Ishikawa (cell line): ENCODE data around the gene AGAP1.

Experiments
- CEBPB ChIP-seq: IDR thresholded peaks from 2 replicates; pipeline ENCODE4 v1.6.1; 2012
- CREB1 ChIP-seq: IDR thresholded peaks from 2 replicates; pipeline ENCODE4 v1.6.1; 2012; ENCODE audit warnings: low read depth
- EGR1 ChIP-seq: IDR thresholded peaks from 2 replicates; pipeline ENCODE4 v1.6.1; 2012
- EP300 ChIP-seq: IDR thresholded peaks from 2 replicates; pipeline ENCODE4 v1.6.1; 2012; ENCODE audit warnings: borderline replicate concordance
- FOXM1 ChIP-seq: IDR thresholded peaks from 2 replicates; pipeline ENCODE4 v1.6.1; 2012; ENCODE audit warnings: low read depth, borderline replicate concordance
- NFIC ChIP-seq: IDR thresholded peaks from 2 replicates; pipeline ENCODE4 v1.6.1; 2012
- RAD21 ChIP-seq: IDR thresholded peaks from 2 replicates; pipeline ENCODE4 v1.6.1; 2012; ENCODE audit warnings: low read depth
- REST ChIP-seq: IDR thresholded peaks from 2 replicates; pipeline ENCODE4 v1.6.1; 2012; ENCODE audit warnings: low read depth, mild to moderate bottlenecking
- TAF1 ChIP-seq: IDR thresholded peaks from 2 replicates; pipeline ENCODE4 v1.6.1; 2012; ENCODE audit warnings: low read depth, mild to moderate bottlenecking
- TCF12 ChIP-seq: IDR thresholded peaks from 2 replicates; pipeline ENCODE4 v1.6.1; 2012; ENCODE audit warnings: low read depth
- TEAD4 ChIP-seq: IDR thresholded peaks from 2 replicates; pipeline ENCODE4 v1.6.1; 2012
- YY1 ChIP-seq: IDR thresholded peaks from 2 replicates; pipeline ENCODE4 v1.6.1; 2012; ENCODE audit warnings: low read depth
- ZBTB7A ChIP-seq: IDR thresholded peaks from 2 replicates; pipeline ENCODE4 v1.6.1; 2012; ENCODE audit warnings: low read depth
- TF ChIP-seq, protein P1 (sequence below): IDR thresholded peaks from 2 replicates; pipeline ENCODE4 v1.6.1; 2012
- TF ChIP-seq, protein P2 (sequence below): IDR thresholded peaks from 2 replicates; pipeline ENCODE4 v1.6.1; 2012

The AGAP1 gene

GRCh38 chr2:235460548-235461047, 33.2 kb upstream of the AGAP1 start:
- no peak for TF ChIP-seq YY1
- no peak for TF ChIP-seq EGR1
- TF ChIP-seq TEAD4 = no peak
- no peak for TF ChIP-seq TCF12
- no peak for TF ChIP-seq FOXM1
- TF ChIP-seq ZBTB7A = no peak
- TF ChIP-seq TAF1 = no peak
- TF ChIP-seq, protein P1, sequence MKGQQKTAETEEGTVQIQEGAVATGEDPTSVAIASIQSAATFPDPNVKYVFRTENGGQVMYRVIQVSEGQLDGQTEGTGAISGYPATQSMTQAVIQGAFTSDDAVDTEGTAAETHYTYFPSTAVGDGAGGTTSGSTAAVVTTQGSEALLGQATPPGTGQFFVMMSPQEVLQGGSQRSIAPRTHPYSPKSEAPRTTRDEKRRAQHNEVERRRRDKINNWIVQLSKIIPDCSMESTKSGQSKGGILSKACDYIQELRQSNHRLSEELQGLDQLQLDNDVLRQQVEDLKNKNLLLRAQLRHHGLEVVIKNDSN = no peak
- no peak for TF ChIP-seq CREB1
- TF ChIP-seq REST = no peak
- TF ChIP-seq CEBPB = no peak
- TF ChIP-seq, protein P2, sequence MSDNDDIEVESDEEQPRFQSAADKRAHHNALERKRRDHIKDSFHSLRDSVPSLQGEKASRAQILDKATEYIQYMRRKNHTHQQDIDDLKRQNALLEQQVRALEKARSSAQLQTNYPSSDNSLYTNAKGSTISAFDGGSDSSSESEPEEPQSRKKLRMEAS = no peak

DNA sequence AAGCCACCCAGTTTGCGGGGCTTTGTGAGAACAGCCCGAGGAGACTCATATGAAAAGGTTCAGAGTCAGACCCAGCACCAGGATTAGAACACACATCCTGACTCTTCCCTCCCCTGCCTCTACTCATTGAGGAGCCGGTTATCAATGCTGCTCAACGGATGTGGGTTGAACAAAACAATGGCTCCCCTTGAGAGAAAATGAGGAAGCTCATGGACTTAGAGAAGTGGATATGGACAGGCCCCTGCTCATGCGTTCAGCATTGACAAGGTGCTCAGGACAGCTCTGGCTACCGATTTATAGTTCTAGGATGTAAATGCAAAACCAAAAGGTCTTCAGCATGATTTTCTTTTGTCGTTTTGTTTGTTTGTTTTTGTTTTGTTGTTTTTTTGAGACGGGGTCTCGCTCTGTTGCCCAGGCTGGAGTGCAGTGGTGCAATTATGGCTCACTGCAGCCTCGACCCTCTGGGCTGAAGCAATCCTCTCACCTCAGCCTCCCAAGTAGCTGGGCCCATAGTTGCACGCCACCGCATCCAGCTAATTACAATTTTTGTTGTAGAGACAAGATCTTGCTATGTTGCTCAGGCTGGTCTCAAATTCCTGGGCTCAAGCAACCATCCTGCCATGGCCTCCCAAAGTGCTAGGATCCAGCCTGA, 32.0 kb upstream of the AGAP1 start:
- TF ChIP-seq CEBPB (no peak), ZBTB7A (no peak), EP300 (no peak)
- TF ChIP-seq, protein P1 = no peak

DNA sequence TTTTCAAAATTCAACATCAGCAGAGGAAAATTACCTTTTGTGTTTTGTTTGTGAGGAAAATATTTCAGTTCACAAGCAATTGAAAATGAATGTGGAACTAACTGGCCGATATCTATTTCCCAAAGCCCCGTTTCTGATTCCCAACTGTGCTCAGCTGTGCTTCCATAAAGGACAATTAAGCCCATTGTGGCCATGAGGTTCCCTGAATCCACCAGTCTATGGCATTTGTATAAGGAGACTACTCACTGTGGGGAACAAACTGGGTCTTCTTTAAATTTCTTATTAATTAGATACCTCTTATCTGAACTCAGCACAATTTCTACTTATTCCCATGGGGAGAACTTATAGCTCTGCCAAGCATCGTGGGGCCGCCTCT, 31.4 kb upstream of the AGAP1 start:
- TF ChIP-seq YY1 (no peak), FOXM1 (no peak), ZBTB7A (no peak), CEBPB (no peak)

DNA sequence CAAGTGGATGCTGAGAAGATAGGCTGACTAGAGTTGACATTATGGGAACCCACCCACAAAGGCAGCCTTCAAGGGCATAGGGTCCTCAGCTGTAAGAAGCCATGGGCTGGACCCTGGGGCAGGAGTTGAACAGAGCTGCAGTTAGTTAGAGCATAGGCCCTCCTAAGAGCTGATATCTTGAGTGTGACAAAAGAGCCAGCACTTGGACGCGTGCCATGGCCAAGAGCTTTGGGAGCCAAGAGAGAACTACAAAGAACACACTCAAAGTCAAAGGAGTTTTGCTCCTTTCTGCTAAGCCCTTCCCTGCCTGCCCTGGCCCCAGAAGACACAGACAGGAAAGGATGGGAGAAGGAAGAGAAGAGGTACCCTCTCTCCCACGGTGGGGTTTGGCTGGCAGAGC, 29.9 kb upstream of the AGAP1 start:
- TF ChIP-seq EP300 (no peak), REST (no peak), TAF1 (no peak), CEBPB (no peak), RAD21 (no peak), NFIC (no peak), CREB1 (no peak), TEAD4 (no peak)
- TF ChIP-seq, protein P1 = no peak

- no peak for TF ChIP-seq FOXM1
- TF ChIP-seq, protein P2 = no peak
- TF ChIP-seq TCF12 = no peak
- no peak for TF ChIP-seq NFIC
Measured at GRCh38 chr2:235467588-235467987, 26.3 kb upstream of the AGAP1 start.

- TF ChIP-seq RAD21 = no peak
- no peak for TF ChIP-seq NFIC
- TF ChIP-seq REST = no peak
- TF ChIP-seq TCF12 = no peak
- TF ChIP-seq, protein P1 = peak; percentile 83
- no peak for TF ChIP-seq CREB1
- peak; percentile 62; the same call in 1 of the 2 replicates for TF ChIP-seq YY1
- no peak for TF ChIP-seq CEBPB
- TF ChIP-seq, protein P2 = peak; percentile 53
Measured at GRCh38 chr2:235468978-235469655, 24.7 kb upstream of the AGAP1 start.
